GM21786 (cell line): ENCODE results near the gene SNRPD2.
A peak's percentile ranks its signal among the peaks of the same experiment; 100 is the strongest.

Source experiments
- ATAC-seq: cut with Tn5 transposase; IDR thresholded peaks from one replicate; pipeline ENCODE4 v1.9.1; 2021; ENCODE audit not compliant: unreplicated experiment

SNRPD2 gene

DNA sequence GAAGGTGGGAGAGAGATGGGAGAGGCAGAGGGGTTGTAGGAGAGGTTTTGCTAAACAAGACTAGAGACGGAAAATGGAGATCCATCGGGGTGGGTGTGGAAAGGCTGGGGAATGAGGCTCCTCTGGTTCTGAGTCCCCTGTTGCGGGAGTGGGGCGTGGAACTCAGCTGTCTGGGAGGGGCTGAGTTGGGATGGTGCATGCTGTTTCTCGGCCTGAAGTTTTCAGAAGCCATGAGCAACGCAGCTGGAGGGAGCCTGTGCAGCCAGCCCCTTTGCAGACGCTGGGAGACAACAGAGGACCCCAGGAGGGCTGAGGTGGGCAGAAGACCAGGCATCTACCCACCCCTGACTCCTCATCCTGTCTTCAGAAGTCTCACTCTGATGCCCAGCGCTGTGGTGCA lies 31.1 kb downstream of the SNRPD2 start:
- no peak for ATAC-seq

- ATAC-seq: no peak
These were observed 32.5 kb downstream of the SNRPD2 start for GRCh38 chr19:45659096-45659729.

- ATAC-seq: no peak
These were observed 34.1 kb downstream of the SNRPD2 start for GRCh38 chr19:45657520-45658167.

DNA sequence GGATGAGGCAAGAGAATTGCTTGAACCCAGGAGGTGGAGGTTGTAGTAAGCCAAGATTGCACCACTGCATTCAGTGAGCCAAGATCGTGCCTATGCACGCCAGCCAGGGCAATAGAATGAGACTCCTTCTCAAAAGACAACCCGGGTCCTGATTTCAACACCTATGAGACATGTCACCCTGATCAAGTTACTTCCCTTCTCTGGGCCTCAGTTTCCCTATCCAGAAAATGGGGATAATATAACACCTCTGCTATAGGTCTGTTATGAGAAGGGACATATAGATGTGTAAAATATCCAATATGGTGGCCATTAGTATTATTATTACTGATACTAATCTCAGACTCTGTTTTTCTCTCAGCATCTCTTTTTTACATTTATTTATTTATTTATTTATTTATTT lies 36.7 kb downstream of the SNRPD2 start:
- no peak for ATAC-seq

GRCh38 chr19:45653634-45654033 lies 38.1 kb downstream of the SNRPD2 start:
- no peak for ATAC-seq

DNA sequence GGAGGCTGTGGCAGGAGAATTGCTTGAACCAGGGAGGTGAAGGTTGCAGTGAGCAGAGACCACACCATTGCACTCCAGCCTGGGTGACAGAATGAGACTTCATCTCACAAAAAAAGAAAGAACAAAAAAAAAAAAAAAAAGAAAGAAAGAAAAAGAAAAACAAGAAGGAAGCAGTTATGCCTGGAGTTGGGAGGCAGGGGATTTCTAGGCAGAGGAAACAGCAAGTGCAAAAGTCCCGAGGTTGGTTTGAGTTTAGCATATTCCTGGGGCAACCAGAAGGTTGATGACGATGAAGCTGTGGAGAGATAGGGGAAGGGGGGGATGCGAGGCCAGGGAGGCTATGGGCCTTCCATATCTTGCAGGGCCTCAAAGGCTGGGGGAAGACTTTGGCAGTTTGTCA lies 41.0 kb downstream of the SNRPD2 start:
- no peak for ATAC-seq

DNA sequence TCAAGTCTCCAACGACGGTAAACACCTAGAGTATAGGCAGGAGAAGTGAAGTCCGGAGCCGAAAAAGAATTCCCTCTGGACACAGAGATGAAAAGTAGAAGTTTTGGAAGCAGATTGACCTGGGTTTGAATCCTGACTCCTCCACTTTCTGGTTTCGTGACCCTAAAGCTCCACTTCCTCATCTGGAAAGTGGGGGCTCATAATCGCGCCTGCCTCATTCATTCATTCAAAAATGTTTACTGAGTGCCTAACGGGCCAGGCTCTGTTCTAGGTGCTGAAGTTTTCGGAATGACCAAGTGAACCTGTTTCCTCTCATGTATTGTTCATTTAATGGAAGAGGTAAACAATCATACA lies 45.4 kb downstream of the SNRPD2 start:
- no peak for ATAC-seq

DNA sequence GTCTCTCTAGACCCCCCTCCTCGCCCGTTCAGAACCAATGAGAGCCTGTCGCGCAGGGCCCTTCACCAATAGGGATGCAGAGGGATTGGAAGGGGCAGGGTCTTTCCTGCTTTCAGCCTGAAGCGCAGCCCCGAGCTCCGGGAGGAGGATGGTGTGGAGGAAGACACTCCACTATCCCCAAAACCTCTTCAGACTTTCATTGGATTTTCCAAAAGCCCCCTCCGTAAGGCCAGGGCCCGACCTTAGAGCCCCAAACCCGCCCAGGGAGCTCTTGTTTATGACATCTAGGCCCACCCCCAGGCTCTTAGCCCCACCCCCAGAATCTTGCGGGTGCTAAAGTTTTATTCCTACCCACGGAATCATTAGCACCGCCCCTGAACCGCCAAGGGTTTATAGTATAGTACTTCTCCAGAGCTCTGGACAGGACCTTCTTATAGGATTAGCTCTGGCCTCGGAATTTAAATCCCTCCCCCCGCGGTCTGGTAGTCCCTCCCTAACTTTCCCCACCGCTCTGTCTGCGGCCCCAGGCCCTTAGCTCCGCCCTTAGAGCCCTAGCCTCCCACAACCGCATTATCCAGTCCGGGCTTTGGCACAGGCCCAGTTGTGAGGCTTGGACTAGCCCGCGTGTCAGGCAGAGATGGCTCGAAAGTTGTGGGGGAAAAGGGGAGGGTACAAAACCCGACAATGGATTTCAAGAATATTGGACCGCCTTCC lies 46.0 kb downstream of the SNRPD2 start:
- ATAC-seq: no peak

GRCh38 chr19:45645068-45645630 lies 46.6 kb downstream of the SNRPD2 start:
- ATAC-seq: no peak

DNA sequence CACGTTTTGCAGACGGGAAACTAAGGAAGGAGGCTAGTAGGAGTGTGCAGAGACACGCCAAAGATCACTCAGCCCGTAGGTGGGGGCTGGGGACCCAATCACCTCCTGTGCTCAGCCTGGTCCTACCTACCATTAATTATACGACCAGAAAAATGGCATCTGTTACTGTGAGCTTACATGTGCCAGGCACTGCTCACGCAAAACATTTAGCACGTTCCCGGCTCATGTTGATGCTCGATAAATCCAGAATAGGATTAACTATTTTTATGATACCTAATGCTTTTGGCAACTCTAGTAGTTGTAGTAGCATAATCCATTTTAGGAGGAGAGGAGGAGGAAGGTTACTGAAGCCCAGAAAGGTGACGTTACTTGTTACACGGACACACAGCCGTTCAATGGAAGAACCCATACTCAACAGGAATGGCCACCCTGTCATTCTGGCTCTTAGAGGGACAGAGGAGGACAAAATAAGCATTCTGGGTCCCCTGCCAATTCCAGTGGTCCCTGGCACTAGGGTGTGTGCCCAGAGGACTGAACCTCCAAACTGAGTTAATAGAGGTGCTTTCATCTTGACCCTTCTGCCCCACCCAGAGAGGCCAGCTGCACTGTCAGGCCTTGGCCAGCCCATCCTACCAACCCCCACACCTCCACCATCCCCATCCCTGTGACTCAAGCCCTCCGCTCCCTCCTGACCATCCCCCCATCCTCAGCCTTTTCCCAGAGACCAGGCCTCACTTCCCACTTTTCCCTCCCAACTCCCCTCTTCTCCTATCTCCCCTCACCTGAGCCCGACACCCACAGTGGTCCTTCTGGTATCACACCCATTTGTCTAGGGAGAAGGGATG lies 47.6 kb downstream of the SNRPD2 start:
- no peak for ATAC-seq

GRCh38 chr19:45643024-45643926 lies 48.5 kb downstream of the SNRPD2 start:
- ATAC-seq: no peak

- ATAC-seq: peak; percentile 35
These were observed 50.3 kb downstream of the SNRPD2 start for GRCh38 chr19:45641274-45642105.

DNA sequence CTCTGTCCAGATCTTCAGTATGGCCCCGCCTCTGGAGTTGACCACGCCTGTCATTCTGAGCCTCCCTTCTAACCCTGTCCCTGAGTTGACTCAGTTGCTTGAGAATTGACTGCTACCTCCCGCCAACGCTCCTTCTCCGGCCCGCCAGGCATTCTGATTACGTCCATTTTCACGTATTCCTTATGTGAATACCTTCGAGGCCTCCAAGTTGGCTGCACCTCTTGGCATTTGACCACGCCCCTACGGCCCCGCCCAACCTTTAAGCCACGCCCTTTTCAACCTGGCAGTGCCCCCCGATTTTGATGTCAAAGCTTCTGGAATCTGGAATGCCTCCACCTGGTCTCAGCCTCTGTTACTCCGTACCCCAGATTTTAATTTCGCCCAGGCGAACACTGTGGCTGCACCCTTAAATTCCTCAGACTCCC lies 50.9 kb downstream of the SNRPD2 start:
- ATAC-seq: no peak

GRCh38 chr19:45638930-45639729 lies 52.6 kb downstream of the SNRPD2 start, which contains the start of gene EML2:
Gene EML2, minus strand, starts transcription at chr19:45639397. Its CDS starts 21 bp downstream, at chr19:45639376.
- no peak for ATAC-seq

GRCh38 chr19:45637890-45638667 lies 53.7 kb downstream of the SNRPD2 start:
- ATAC-seq: no peak
